Parathyroid adenoma (tissue), 2 donors: Measurements from ENCODE around the gene GIMAP8.

Experiments used
- H2AFZ ChIP-seq: fragments of 300-600 bp; sonication (generic); one replicate; pipeline ENCODE4 v1.7.0; 2017; ENCODE audit warnings: antibody characterized with exemption, mild to moderate bottlenecking
- H3K27ac ChIP-seq: fragments of 300-600 bp; sonication (generic); one replicate; pipeline ENCODE4 v1.7.0; 2017
- H3K27me3 ChIP-seq: fragments of 300-600 bp; sonication (generic); one replicate; pipeline ENCODE4 v1.7.0; 2017; ENCODE audit warnings: low read length; ENCODE audit not compliant: control insufficient read depth, insufficient read depth
- H3K36me3 ChIP-seq: fragments of 300-600 bp; sonication (generic); one replicate; pipeline ENCODE4 v1.7.0; 2017; ENCODE audit warnings: low read length; ENCODE audit not compliant: control insufficient read depth, insufficient read depth
- H3K4me1 ChIP-seq: fragments of 300-600 bp; sonication (generic); one replicate; pipeline ENCODE4 v1.7.0; 2017; ENCODE audit warnings: control low read depth
- H3K4me2 ChIP-seq: fragments of 300-600 bp; sonication (generic); one replicate; pipeline ENCODE4 v1.7.0; 2017; ENCODE audit warnings: low read length
- H3K4me3 ChIP-seq: fragments of 300-600 bp; sonication (generic); one replicate; pipeline ENCODE4 v1.7.0; 2017; ENCODE audit warnings: low read depth, low read length
- H3K79me2 ChIP-seq: fragments of 300-600 bp; sonication (generic); one replicate; pipeline ENCODE4 v1.7.0; 2017; ENCODE audit warnings: control low read depth
- H3K9ac ChIP-seq: fragments of 300-600 bp; sonication (generic); one replicate; pipeline ENCODE4 v1.7.0; 2017; ENCODE audit warnings: mild to moderate bottlenecking
- H3K9me3 ChIP-seq: fragments of 300-600 bp; sonication (generic); one replicate; pipeline ENCODE4 v1.7.0; 2017; ENCODE audit warnings: low read length; ENCODE audit not compliant: control insufficient read depth
- TF ChIP-seq, protein P1 (sequence below): fragments of 300-600 bp; sonication (generic); IDR thresholded peaks from one replicate; pipeline ENCODE4 v1.7.0; 2017; ENCODE audit warnings: antibody characterized with exemption, mild to moderate bottlenecking
- donor health status: primary hyperparathyroidism.

The GIMAP8 gene

DNA sequence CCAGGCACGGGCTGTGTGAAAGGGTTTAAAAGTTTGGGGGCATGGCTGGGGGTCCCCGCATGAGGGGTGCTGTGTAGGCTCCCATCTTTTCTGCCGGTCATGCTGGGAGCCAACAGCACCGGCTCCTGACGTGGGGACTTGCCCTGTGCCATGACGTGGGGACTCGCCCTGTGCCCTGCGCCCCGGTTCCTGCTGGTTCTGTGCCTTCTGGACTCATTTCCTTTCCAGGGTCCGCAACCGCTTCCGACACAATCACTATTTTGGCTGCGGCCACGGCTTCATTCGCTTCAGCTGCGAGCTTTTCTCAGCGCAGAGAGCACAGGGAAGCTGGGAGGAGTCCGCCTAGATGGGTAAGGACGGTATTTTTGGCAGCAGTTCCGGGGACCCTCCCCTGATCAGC is 7.6 kb upstream of the GIMAP8 start:
- TF ChIP-seq, protein P1, sequence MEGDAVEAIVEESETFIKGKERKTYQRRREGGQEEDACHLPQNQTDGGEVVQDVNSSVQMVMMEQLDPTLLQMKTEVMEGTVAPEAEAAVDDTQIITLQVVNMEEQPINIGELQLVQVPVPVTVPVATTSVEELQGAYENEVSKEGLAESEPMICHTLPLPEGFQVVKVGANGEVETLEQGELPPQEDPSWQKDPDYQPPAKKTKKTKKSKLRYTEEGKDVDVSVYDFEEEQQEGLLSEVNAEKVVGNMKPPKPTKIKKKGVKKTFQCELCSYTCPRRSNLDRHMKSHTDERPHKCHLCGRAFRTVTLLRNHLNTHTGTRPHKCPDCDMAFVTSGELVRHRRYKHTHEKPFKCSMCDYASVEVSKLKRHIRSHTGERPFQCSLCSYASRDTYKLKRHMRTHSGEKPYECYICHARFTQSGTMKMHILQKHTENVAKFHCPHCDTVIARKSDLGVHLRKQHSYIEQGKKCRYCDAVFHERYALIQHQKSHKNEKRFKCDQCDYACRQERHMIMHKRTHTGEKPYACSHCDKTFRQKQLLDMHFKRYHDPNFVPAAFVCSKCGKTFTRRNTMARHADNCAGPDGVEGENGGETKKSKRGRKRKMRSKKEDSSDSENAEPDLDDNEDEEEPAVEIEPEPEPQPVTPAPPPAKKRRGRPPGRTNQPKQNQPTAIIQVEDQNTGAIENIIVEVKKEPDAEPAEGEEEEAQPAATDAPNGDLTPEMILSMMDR = no peak
- Histone ChIP-seq H3K27ac (no peak overlapping the region), H3K4me3 (no peak overlapping the region), H3K4me1 (no peaks in the 10 kb centered on the region), H3K9me3 (no peaks in the 10 kb centered on the region), H3K79me2 (no peaks in the 10 kb centered on the region), H3K4me2 (no peak overlapping the region), H3K36me3 (no peaks in the 10 kb centered on the region), H2AFZ (no peak overlapping the region), H3K27me3 (no peaks in the 10 kb centered on the region), H3K9ac (no peak overlapping the region)

DNA sequence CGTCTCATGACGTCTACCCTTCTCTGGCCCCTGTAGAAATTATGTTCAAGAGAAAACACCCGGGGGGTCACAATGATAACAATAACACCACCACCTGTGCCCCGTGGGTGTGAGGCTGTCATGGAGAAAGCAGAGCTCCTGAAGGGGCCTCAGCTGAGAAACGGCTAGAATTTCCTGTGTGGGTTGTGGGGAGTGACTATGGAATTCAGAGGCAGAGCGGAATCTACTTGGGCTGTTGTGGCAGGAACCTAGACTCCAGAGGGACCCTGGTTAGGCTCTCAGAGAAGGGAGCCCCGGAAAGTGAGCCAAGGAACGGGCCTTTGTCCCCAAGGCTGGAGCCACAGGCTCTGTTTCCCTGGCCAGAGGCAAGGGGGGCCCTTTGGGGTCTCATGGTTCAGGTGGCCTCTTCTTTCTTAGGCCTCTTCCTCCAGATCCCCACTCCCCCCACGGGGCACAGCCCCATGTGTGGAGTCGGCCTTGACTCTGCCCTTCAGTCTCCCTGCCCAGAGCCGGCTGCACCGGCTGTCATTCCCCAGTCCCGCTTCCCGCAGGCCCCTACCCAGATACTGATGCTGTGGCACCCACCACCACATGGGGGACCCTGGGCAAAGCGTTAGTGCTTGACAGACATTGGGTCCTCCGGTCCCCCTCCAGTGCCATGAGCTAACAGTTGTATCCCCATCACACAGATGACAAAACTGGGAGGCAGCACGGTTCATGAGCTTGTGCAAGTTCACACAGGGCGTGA is 6.5 kb upstream of the GIMAP8 start:
- Histone ChIP-seq H3K27ac (no peak overlapping the region), H3K4me1 (no peaks in the 10 kb centered on the region), H3K36me3 (no peaks in the 10 kb centered on the region), H3K27me3 (no peaks in the 10 kb centered on the region), H3K9ac (no peak overlapping the region), H3K4me2 (no peak overlapping the region), H3K9me3 (no peaks in the 10 kb centered on the region), H2AFZ (no peak overlapping the region), H3K79me2 (no peaks in the 10 kb centered on the region), H3K4me3 (no peak overlapping the region)
- TF ChIP-seq, protein P1 = no peak

DNA sequence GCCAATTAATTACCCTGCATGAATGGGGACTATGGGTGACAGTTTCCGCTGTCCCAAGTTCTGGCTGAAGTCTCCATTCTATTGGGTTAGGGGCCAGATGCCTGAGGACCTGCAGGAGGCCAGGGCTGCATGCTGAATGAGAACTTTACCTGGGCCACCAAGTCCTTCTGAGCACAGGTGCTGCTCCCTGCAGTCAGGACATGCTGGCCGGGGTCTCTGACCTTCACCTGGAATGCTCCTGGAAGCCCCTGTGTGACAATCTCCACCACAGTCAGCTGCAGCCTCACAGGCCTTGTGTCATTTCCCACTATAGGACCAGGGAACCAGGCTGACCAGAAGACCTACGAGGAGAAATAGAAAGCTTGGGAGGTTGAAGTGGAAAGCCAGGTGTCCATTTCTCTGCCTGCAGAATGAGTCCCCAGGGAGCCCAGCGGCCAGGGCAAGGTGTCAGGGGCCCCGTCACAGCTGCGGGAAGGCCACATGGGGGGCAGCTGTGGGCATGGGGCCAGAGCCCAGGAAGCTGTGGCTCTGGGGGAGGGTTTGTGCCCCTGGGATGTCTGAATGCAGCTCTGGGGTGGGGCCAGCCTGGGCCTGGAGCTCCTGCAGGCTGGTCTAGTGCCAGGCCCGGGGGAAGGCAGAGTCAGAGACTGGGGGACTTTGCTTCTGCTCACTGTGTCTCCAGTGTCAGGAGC is 5.6 kb upstream of the GIMAP8 start:
- no peak overlapping the region for H3K27ac ChIP-seq
- H3K4me1 ChIP-seq = no peaks in the 10 kb centered on the region
- no peak overlapping the region for H3K9ac ChIP-seq
- H3K27me3 ChIP-seq = no peaks in the 10 kb centered on the region
- no peaks in the 10 kb centered on the region for H3K79me2 ChIP-seq
- H2AFZ ChIP-seq = no peak overlapping the region
- no peak overlapping the region for H3K4me2 ChIP-seq
- TF ChIP-seq, protein P1 = no peak
- no peaks in the 10 kb centered on the region for H3K9me3 ChIP-seq
- H3K36me3 ChIP-seq = no peaks in the 10 kb centered on the region
- H3K4me3 ChIP-seq = no peak overlapping the region

DNA sequence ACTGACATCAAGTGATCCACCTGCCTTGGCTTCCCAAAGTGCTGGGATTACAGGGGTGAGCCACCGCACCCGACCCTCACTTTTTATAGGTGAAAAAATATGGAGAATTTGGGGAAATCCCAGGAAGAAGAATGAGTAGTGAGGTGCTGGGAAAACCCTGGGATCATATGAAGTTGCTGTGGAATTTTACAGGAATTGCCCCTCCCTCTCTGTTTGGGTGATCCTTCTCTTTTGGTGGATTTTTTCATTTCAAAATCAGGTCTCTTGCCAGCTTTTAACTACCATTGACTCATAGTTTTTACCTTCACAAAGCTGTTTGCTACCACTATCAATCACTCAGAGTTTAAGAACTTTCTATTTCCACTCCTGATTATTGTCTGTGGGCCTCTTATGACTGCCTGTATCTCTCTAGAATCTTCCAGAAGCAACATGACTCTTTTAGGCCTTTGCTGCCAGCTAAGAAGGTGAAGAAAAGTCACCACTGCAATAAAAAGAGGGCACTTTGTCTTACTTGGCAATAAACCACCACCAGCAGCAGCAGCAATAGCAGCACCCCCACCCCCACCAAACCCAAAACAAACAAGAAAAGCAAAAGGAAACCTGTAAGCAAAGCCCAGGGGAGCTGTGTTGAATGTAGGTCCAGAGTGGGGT is 4.0 kb upstream of the GIMAP8 start:
- H3K4me1 ChIP-seq = no peaks in the 10 kb centered on the region
- H3K36me3 ChIP-seq = no peaks in the 10 kb centered on the region
- no peak overlapping the region for H3K4me2 ChIP-seq
- H3K27me3 ChIP-seq = no peaks in the 10 kb centered on the region
- no peak overlapping the region for H3K9ac ChIP-seq
- H3K79me2 ChIP-seq = no peaks in the 10 kb centered on the region
- H3K4me3 ChIP-seq = no peak overlapping the region
- TF ChIP-seq, protein P1 = no peak
- H2AFZ ChIP-seq = peak overlapping the region; percentile 25
- H3K9me3 ChIP-seq = no peaks in the 10 kb centered on the region
- no peak overlapping the region for H3K27ac ChIP-seq
